BE2C (cell line): ENCODE results near the gene KCNIP4.

Source experiments
- DNase-seq: peaks from one replicate; pipeline ENCODE4 v3.0.0-alpha.2; 2020
- H3K27me3 ChIP-seq: fragments of 250-450 bp; sonication (Bioruptor Pico); 2 replicates; pipeline ENCODE4 v1.5.1; 2020; ENCODE audit warnings: mild to moderate bottlenecking
- H3K36me3 ChIP-seq: fragments of 250-450 bp; sonication (Bioruptor Pico); 2 replicates; pipeline ENCODE4 v1.5.1; 2020; ENCODE audit warnings: mild to moderate bottlenecking
- H3K4me1 ChIP-seq: fragments of 250-450 bp; sonication (Bioruptor Pico); 2 replicates; pipeline ENCODE4 v1.5.1; 2020
- H3K4me3 ChIP-seq: 2 replicates; pipeline ENCODE4 v1.5.1; 2011; ENCODE audit warnings: low read depth, low read length
- H3K9me3 ChIP-seq: fragments of 250-450 bp; sonication (Bioruptor Pico); 2 replicates; pipeline ENCODE4 v1.5.1; 2020
- CTCF ChIP-seq: IDR thresholded peaks from 2 replicates; pipeline ENCODE4 v1.5.1; 2012; ENCODE audit warnings: mild to moderate bottlenecking, low read depth, low read length

Gene KCNIP4

GRCh38 chr4:21013501-21013900 lies 935.1 kb downstream of the KCNIP4 start:
- Histone ChIP-seq H3K4me3 (no peak overlapping the region), H3K9me3 (no peaks in the 10 kb centered on the region), H3K4me1 (no peaks in the 10 kb centered on the region), H3K36me3 (no peaks in the 10 kb centered on the region), H3K27me3 (no peaks in the 10 kb centered on the region)
- TF ChIP-seq CTCF, result no peak
- DNase-seq, result no peak

GRCh38 chr4:21012851-21013331 lies 935.7 kb downstream of the KCNIP4 start:
- Histone ChIP-seq H3K9me3 (no peaks in the 10 kb centered on the region), H3K4me1 (no peaks in the 10 kb centered on the region), H3K27me3 (no peaks in the 10 kb centered on the region), H3K36me3 (no peaks in the 10 kb centered on the region), H3K4me3 (no peak overlapping the region)
- no peak for DNase-seq
- TF ChIP-seq CTCF, result no peak

GRCh38 chr4:21011106-21011505 lies 937.5 kb downstream of the KCNIP4 start:
- H3K36me3 ChIP-seq, result no peaks in the 10 kb centered on the region
- no peak for TF ChIP-seq CTCF
- H3K27me3 ChIP-seq, result no peaks in the 10 kb centered on the region
- no peak overlapping the region for H3K4me3 ChIP-seq
- no peak for DNase-seq
- H3K9me3 ChIP-seq, result no peaks in the 10 kb centered on the region
- no peaks in the 10 kb centered on the region for H3K4me1 ChIP-seq

GRCh38 chr4:21009956-21010355 lies 938.6 kb downstream of the KCNIP4 start:
- TF ChIP-seq CTCF, result no peak
- DNase-seq, result no peak
- H3K4me1 ChIP-seq, result no peaks in the 10 kb centered on the region

GRCh38 chr4:21005647-21006046 lies 942.9 kb downstream of the KCNIP4 start:
- no peaks in the 10 kb centered on the region for H3K27me3 ChIP-seq
- no peak overlapping the region for H3K4me3 ChIP-seq
- DNase-seq, result no peak
- H3K4me1 ChIP-seq, result no peaks in the 10 kb centered on the region
- no peak for TF ChIP-seq CTCF
- H3K36me3 ChIP-seq, result no peaks in the 10 kb centered on the region
- no peaks in the 10 kb centered on the region for H3K9me3 ChIP-seq

More at GRCh38 chr4:21009956-21010355, 938.6 kb downstream of the KCNIP4 start:
- Histone ChIP-seq H3K4me3 (no peak overlapping the region), H3K9me3 (no peaks in the 10 kb centered on the region), H3K36me3 (no peaks in the 10 kb centered on the region), H3K27me3 (no peaks in the 10 kb centered on the region)

- Histone ChIP-seq H3K36me3 (no peaks in the 10 kb centered on the region), H3K4me3 (no peak overlapping the region), H3K4me1 (no peaks in the 10 kb centered on the region), H3K9me3 (no peaks in the 10 kb centered on the region), H3K27me3 (no peaks in the 10 kb centered on the region)
- no peak for TF ChIP-seq CTCF
- DNase-seq, result no peak
These were observed 945.6 kb downstream of the KCNIP4 start for GRCh38 chr4:21002976-21003375.
